NB4 (cell line): ENCODE data around the gene CYTH3.
A peak's percentile ranks its signal among the peaks of the same experiment; 100 is the strongest.

ENCODE experiments used
- DNase-seq: peaks from one replicate; pipeline ENCODE4 v3.0.0; 2010; ENCODE audit warnings: low read depth
- H3K4me3 ChIP-seq: one replicate; pipeline ENCODE4 v1.5.1; 2011; ENCODE audit warnings: mild to moderate bottlenecking, low read depth, low read length, moderate library complexity
- CTCF ChIP-seq: IDR thresholded peaks from one replicate; pipeline ENCODE4 v1.5.1; 2012; ENCODE audit warnings: low read depth, low read length
- MAX ChIP-seq: IDR thresholded peaks from 2 replicates; pipeline ENCODE4 v1.6.1; 2011; ENCODE audit warnings: low read depth, low read length
- MYC ChIP-seq: IDR thresholded peaks from 2 replicates; pipeline ENCODE4 v1.6.1; 2011; ENCODE audit warnings: low read depth, low read length
- POLR2A ChIP-seq: IDR thresholded peaks from 2 replicates; pipeline ENCODE4 v1.6.1; 2011; ENCODE audit warnings: mild to moderate bottlenecking; ENCODE audit not compliant: insufficient read length; ENCODE audit errors: extremely low read depth

CYTH3 gene

GRCh38 chr7:6258440-6259182 is 13.8 kb downstream of the CYTH3 start:
- TF ChIP-seq CTCF (no peak), MAX (peak; percentile 54; the same call in 1 of the 2 replicates), POLR2A (no peak), MYC (peak; percentile 18; the same call in 1 of the 2 replicates)
- H3K4me3 ChIP-seq, result no peak overlapping the region
- peak; percentile 64 for DNase-seq

GRCh38 chr7:6257675-6258074 is 14.7 kb downstream of the CYTH3 start:
- DNase-seq, result peak; percentile 51
- TF ChIP-seq MYC (no peak), MAX (0 out of 2 replicates have a peak, but pooled peaks have one; percentile 17), CTCF (no peak), POLR2A (no peak)
- no peak overlapping the region for H3K4me3 ChIP-seq

GRCh38 chr7:6256677-6257535 is 15.5 kb downstream of the CYTH3 start:
- TF ChIP-seq POLR2A (no peak), CTCF (no peak), MAX (no peak; the same call in 1 of the 2 replicates), MYC (peak; percentile 10)
- no peak overlapping the region for H3K4me3 ChIP-seq
- DNase-seq, result peak; percentile 82

GRCh38 chr7:6256109-6256483 is 16.3 kb downstream of the CYTH3 start:
- peak; percentile 43 for DNase-seq
- TF ChIP-seq CTCF, result peak; percentile 5
- TF ChIP-seq MAX, result no peak

GRCh38 chr7:6254866-6255265 is 17.6 kb downstream of the CYTH3 start:
- TF ChIP-seq MAX, result no peak
- no peak for TF ChIP-seq POLR2A
- H3K4me3 ChIP-seq, result no peak overlapping the region
- no peak for DNase-seq

More at GRCh38 chr7:6256109-6256483, 16.3 kb downstream of the CYTH3 start:
- H3K4me3 ChIP-seq, result no peak overlapping the region

- H3K4me3 ChIP-seq, result no peak overlapping the region
- TF ChIP-seq POLR2A (no peak), MAX (no peak), MYC (no peak), CTCF (no peak)
- no peak for DNase-seq
These were observed 19.7 kb downstream of the CYTH3 start for GRCh38 chr7:6252748-6253147.
